GM23338 (cell line): ENCODE data around the gene ZFHX2. TPM values are rescaled to one million over a fixed set of nuclear protein-coding genes. Genes with fewer than 3 reads are reported as not detected.
"Not testable (repeated sequence)": the region's sequence is repeated elsewhere in the genome, so short reads cannot be mapped to it uniquely, and the experiment has no call there.

Experiments
- ATAC-seq: fragments of 200-7000 bp; cut with Tn5 transposase; 3 replicates; pipeline ENCODE4 v1.9.1; 2020
- DNase-seq: peaks from one replicate; pipeline ENCODE4 v3.0.0-alpha.2; 2015; ENCODE audit warnings: low spot score
- H2AFZ ChIP-seq: fragments of 200-600 bp; sonication (generic); 2 replicates; pipeline ENCODE4 v1.8.0; 2016; ENCODE audit warnings: antibody characterized with exemption, mild to moderate bottlenecking, moderate library complexity
- H3F3A ChIP-seq: fragments of 200-600 bp; sonication (generic); replicated peaks from 2 replicates; pipeline ENCODE4 v1.8.0; 2017; ENCODE audit warnings: antibody characterized with exemption, mixed run types, low read depth
- H3K27ac ChIP-seq: fragments of 200-600 bp; sonication (generic); 2 replicates; pipeline ENCODE4 v1.6.1; 2016; ENCODE audit warnings: low read depth
- H3K27me3 ChIP-seq: fragments of 200-600 bp; sonication (generic); 2 replicates; pipeline ENCODE4 v1.8.0; 2016; ENCODE audit warnings: mild to moderate bottlenecking, mixed run types, moderate library complexity; ENCODE audit not compliant: insufficient read depth
- H3K36me3 ChIP-seq: fragments of 200-600 bp; sonication (generic); 2 replicates; pipeline ENCODE4 v1.8.0; 2016; ENCODE audit warnings: mild to moderate bottlenecking; ENCODE audit not compliant: insufficient read depth
- H3K4me1 ChIP-seq: fragments of 200-600 bp; sonication (generic); 2 replicates; pipeline ENCODE4 v1.8.0; 2016; ENCODE audit warnings: mild to moderate bottlenecking, moderate library complexity; ENCODE audit not compliant: insufficient read depth
- H3K4me2 ChIP-seq: fragments of 200-600 bp; sonication (generic); 2 replicates; pipeline ENCODE4 v1.7.1; 2017; ENCODE audit warnings: mixed run types
- H3K4me3 ChIP-seq: fragments of 200-600 bp; sonication (generic); 2 replicates; pipeline ENCODE4 v1.6.1; 2016; ENCODE audit warnings: mixed run types
- H3K79me2 ChIP-seq: fragments of 200-600 bp; sonication (generic); replicated peaks from 2 replicates; pipeline ENCODE4 v1.8.0; 2017; ENCODE audit warnings: mild to moderate bottlenecking; ENCODE audit not compliant: insufficient read depth
- H3K9me2 ChIP-seq: fragments of 200-600 bp; sonication (generic); 2 replicates; pipeline ENCODE4 v1.8.0; 2017; ENCODE audit not compliant: insufficient read depth
- H4K20me1 ChIP-seq: fragments of 200-600 bp; sonication (generic); replicated peaks from 2 replicates; pipeline ENCODE4 v1.8.0; 2017; ENCODE audit warnings: mild to moderate bottlenecking; ENCODE audit not compliant: insufficient read depth
- H3K27ac Mint-ChIP-seq: 2 replicates; pipeline ENCODE4 v1.8.0; 2020; ENCODE audit warnings: inconsistent platforms, mild to moderate bottlenecking, moderate library complexity, mixed read lengths
- H3K27me3 Mint-ChIP-seq: 3 replicates; pipeline ENCODE4 v1.8.0; 2022; ENCODE audit warnings: low read depth, mild to moderate bottlenecking, moderate library complexity, mixed read lengths, inconsistent platforms; ENCODE audit not compliant: insufficient read depth, poor library complexity
- H3K36me3 Mint-ChIP-seq: 3 replicates; pipeline ENCODE4 v1.8.0; 2021; ENCODE audit warnings: low read depth, mild to moderate bottlenecking, inconsistent platforms, moderate library complexity, mixed read lengths
- H3K4me1 Mint-ChIP-seq: 3 replicates; pipeline ENCODE4 v1.8.0; 2020; ENCODE audit warnings: mild to moderate bottlenecking, inconsistent platforms, mixed read lengths
- H3K4me3 Mint-ChIP-seq: 3 replicates; pipeline ENCODE4 v1.8.0; 2021; ENCODE audit warnings: moderate library complexity, mild to moderate bottlenecking, inconsistent platforms, mixed read lengths
- H3K9me3 Mint-ChIP-seq: 3 replicates; pipeline ENCODE4 v1.8.0; 2020; ENCODE audit warnings: moderate library complexity, mild to moderate bottlenecking, inconsistent platforms, mixed read lengths
- CREB1 ChIP-seq: fragments of 250-450 bp; sonication (Bioruptor Pico); IDR thresholded peaks from 2 replicates; pipeline ENCODE4 v1.5.0; 2020; ENCODE audit warnings: low read depth, mild to moderate bottlenecking, moderate library complexity
- CTCF ChIP-seq, 2 experiments: fragments of 200-600 bp in 1 of 2; sonication (generic) in 1 of 2; conservative IDR thresholded peaks; 2 replicates each; pipeline versions ENCODE4 v1.5.1 to v1.6.1; 2016 to 2017; ENCODE audit warnings: antibody characterized with exemption in 2 of 2, low read depth in 2 of 2, mild to moderate bottlenecking in 2 of 2, moderate library complexity in 1 of 2
- ETS1 ChIP-seq: IDR thresholded peaks from 2 replicates; pipeline ENCODE4 v1.6.1; 2016; ENCODE audit warnings: antibody characterized with exemption
- EZH2 ChIP-seq: fragments of 200-600 bp; sonication (generic); IDR thresholded peaks from one replicate; pipeline ENCODE4 v1.8.0; 2017; ENCODE audit warnings: antibody characterized with exemption, mild to moderate bottlenecking, low read depth; ENCODE audit not compliant: unreplicated experiment
- EZH2phosphoT487 ChIP-seq: fragments of 200-600 bp; sonication (generic); IDR thresholded peaks from one replicate; pipeline ENCODE4 v1.8.1; 2018; ENCODE audit warnings: antibody characterized with exemption; ENCODE audit not compliant: unreplicated experiment
- NANOG ChIP-seq: IDR thresholded peaks from 2 replicates; pipeline ENCODE4 v1.6.1; 2016; ENCODE audit warnings: antibody characterized with exemption, borderline replicate concordance
- POLR2AphosphoS5 ChIP-seq: IDR thresholded peaks from 2 replicates; pipeline ENCODE4 v1.6.1; 2016; ENCODE audit warnings: antibody characterized with exemption, low read depth
- STAT1 ChIP-seq: IDR thresholded peaks from one replicate; pipeline ENCODE4 v1.6.1; 2016; ENCODE audit warnings: antibody characterized with exemption; ENCODE audit not compliant: unreplicated experiment
- ZNF114 ChIP-seq: fragments of 250-450 bp; sonication (Bioruptor Pico); IDR thresholded peaks from 2 replicates; pipeline ENCODE4 v1.5.0; 2020; ENCODE audit warnings: mild to moderate bottlenecking, moderate library complexity
- ZNF331 ChIP-seq: fragments of 250-450 bp; sonication (Bioruptor Pico); IDR thresholded peaks from 2 replicates; pipeline ENCODE4 v1.5.0; 2020; ENCODE audit warnings: low read depth, mild to moderate bottlenecking, moderate library complexity
- ZNF462 ChIP-seq: fragments of 250-450 bp; sonication (Bioruptor Pico); IDR thresholded peaks from 2 replicates; pipeline ENCODE4 v1.5.0; 2020; ENCODE audit warnings: mild to moderate bottlenecking, moderate library complexity
- polyA plus RNA-seq: library from polyadenylated mRNA; unstranded; fragments of >200 nt; fragmentation: Nextera tagmentation; extraction: Ambion mirVana; gene quantifications from 2 replicates; pipeline ENCODE4 v1.2.1, GENCODE V29; 2016
- total RNA-seq: library from RNA; depleted of rRNA; stranded (reverse); fragments of >200 nt; shearing (Covaris generic); gene quantifications from 2 replicates; pipeline ENCODE4 v1.2.3, GENCODE V29; 2014

Gene ZFHX2
- total and polyA plus RNA-seq, 2 experiments from 2014 or later = 11.6 to 18.5 TPM

GRCh38 chr14:23600322-23600707, 48.8 kb upstream of the ZFHX2 start:
- TF ChIP-seq ZNF114 (CRISPR knock-in tag) = no peak
- TF ChIP-seq POLR2AphosphoS5 = no peak
- no peak for TF ChIP-seq CTCF (conservative IDR thresholded peaks at IDR 0.05; ENCODE audit: low read depth in 2 of 2)
- no peak for TF ChIP-seq CREB1
- no peak for TF ChIP-seq NANOG
- TF ChIP-seq ETS1 = no peak
- no peak for TF ChIP-seq STAT1
- no peak for TF ChIP-seq EZH2phosphoT487
- TF ChIP-seq EZH2 = no peak
- no peak for TF ChIP-seq ZNF462 (CRISPR knock-in tag)
- TF ChIP-seq ZNF331 = no peak
- H3F3A ChIP-seq = no peaks in the 10 kb centered on the region
- no peaks in the 10 kb centered on the region for H3K79me2 ChIP-seq
- H3K4me1 ChIP-seq = no peaks in the 10 kb centered on the region
- no peaks in the 10 kb centered on the region for H3K36me3 Mint-ChIP-seq
- no peak overlapping the region for H2AFZ ChIP-seq
- no peaks in the 10 kb centered on the region for H3K4me1 Mint-ChIP-seq
- H3K9me2 ChIP-seq = 0 out of 2 replicates have a peak, but pooled peaks cover 3% of the 10 kb centered on the region
- no peaks in the 10 kb centered on the region; the same call in 2 of the 3 replicates for H3K9me3 Mint-ChIP-seq
- no peaks in the 10 kb centered on the region for H3K27me3 ChIP-seq
- no peak overlapping the region for H3K27ac ChIP-seq
- H3K27me3 Mint-ChIP-seq = peaks cover 6% of the 10 kb centered on the region
- H3K27ac Mint-ChIP-seq = no peak overlapping the region
- DNase-seq (no peak), ATAC-seq (no peak)
- H3K4me3 ChIP-seq = no peak overlapping the region
- no peak overlapping the region for H3K4me2 ChIP-seq
- H4K20me1 ChIP-seq = no peaks in the 10 kb centered on the region
- H3K36me3 ChIP-seq = no peaks in the 10 kb centered on the region
- H3K4me3 Mint-ChIP-seq = no peak overlapping the region

- H3K4me3 ChIP-seq, H3K36me3 Mint-ChIP-seq, H3K79me2 ChIP-seq, H3K27me3 ChIP-seq, H3K27me3 Mint-ChIP-seq, H3K9me3 Mint-ChIP-seq, ATAC-seq, H2AFZ ChIP-seq, H3K36me3 ChIP-seq, H3K4me1 ChIP-seq, DNase-seq, H3K27ac Mint-ChIP-seq, H3K4me1 Mint-ChIP-seq, H3K4me3 Mint-ChIP-seq, H4K20me1 ChIP-seq, H3K4me2 ChIP-seq, H3F3A ChIP-seq, H3K9me2 ChIP-seq, H3K27ac ChIP-seq: not testable (repeated sequence)
These were observed 42.6 kb upstream of the ZFHX2 start for GRCh38 chr14:23594191-23594590.
